OCI-LY7 (cell line): Measurements from ENCODE around the gene RETREG1. TPM values are rescaled to one million over a fixed set of nuclear protein-coding genes. Genes with fewer than 3 reads are reported as not detected.

ENCODE experiments used
- BruUV-seq: library from RNA; stranded (reverse); fragments of 400-500 nt; replicated peaks from 2 replicates; lab custom pipeline; 2021; lab: Mats Ljungman, UMichigan
- CTCF ChIA-PET: fragments of 300-600 bp; sonication (Branson Sonifier 250); formaldehyde crosslinking; loops from one replicate; lab custom pipeline; 2022; ENCODE audit warnings: antibody characterized with exemption; ENCODE audit not compliant: unreplicated experiment; lab: Charles Lee
- POLR2A ChIA-PET: fragments of 300-600 bp; sonication (Branson Sonifier 250); formaldehyde crosslinking; loops from one replicate; lab custom pipeline; 2022; ENCODE audit warnings: antibody characterized with exemption; lab: Charles Lee
- DNase-seq: peaks from one replicate; pipeline ENCODE4 v3.0.0-alpha.2; 2015; ENCODE audit warnings: low spot score
- H2AFZ ChIP-seq: fragments of 200-600 bp; sonication (generic), shearing (Covaris generic); 2 replicates; pipeline ENCODE4 v1.6.1; 2014; ENCODE audit warnings: mild to moderate bottlenecking, antibody characterized with exemption, low read length, moderate library complexity
- H3K27ac ChIP-seq: fragments of 200-600 bp; sonication (generic); 2 replicates; pipeline ENCODE4 v1.5.1; 2014; ENCODE audit warnings: mixed run types, low read depth, mild to moderate bottlenecking, moderate library complexity, low read length, inconsistent platforms; ENCODE audit not compliant: poor library complexity, severe bottlenecking
- H3K36me3 ChIP-seq: fragments of 200-600 bp; sonication (generic); 2 replicates; pipeline ENCODE4 v1.6.1; 2014; ENCODE audit warnings: mild to moderate bottlenecking, antibody characterized with exemption, low read length, moderate library complexity, mixed read lengths; ENCODE audit not compliant: insufficient read depth
- H3K4me1 ChIP-seq: fragments of 200-600 bp; sonication (generic); 2 replicates; pipeline ENCODE4 v1.5.1; 2014; ENCODE audit warnings: mild to moderate bottlenecking, low read length; ENCODE audit not compliant: insufficient read depth, poor library complexity, severe bottlenecking
- H3K4me2 ChIP-seq: fragments of 200-600 bp; sonication (generic); 2 replicates; pipeline ENCODE4 v1.6.1; 2014; ENCODE audit warnings: mild to moderate bottlenecking, low read length
- H3K4me3 ChIP-seq: fragments of 200-600 bp; sonication (generic); 2 replicates; pipeline ENCODE4 v1.5.1; 2014; ENCODE audit warnings: mild to moderate bottlenecking, low read depth, low read length; ENCODE audit not compliant: poor library complexity, severe bottlenecking
- H3K79me2 ChIP-seq: fragments of 200-600 bp; sonication (generic); 2 replicates; pipeline ENCODE4 v1.6.1; 2016; ENCODE audit warnings: low read depth, mild to moderate bottlenecking, low read length, moderate library complexity, mixed read lengths; ENCODE audit not compliant: insufficient read depth
- H3K9me2 ChIP-seq: fragments of 200-600 bp; sonication (generic); 2 replicates; pipeline ENCODE4 v1.6.1; 2016; ENCODE audit warnings: mild to moderate bottlenecking, low read length, mixed read lengths; ENCODE audit not compliant: insufficient read depth
- H3K9me3 ChIP-seq: fragments of 200-600 bp; sonication (generic); 2 replicates; pipeline ENCODE4 v1.6.1; 2014; ENCODE audit warnings: mild to moderate bottlenecking, mixed run types, low read length, mixed read lengths
- H4K20me1 ChIP-seq: fragments of 200-600 bp; sonication (generic); 2 replicates; pipeline ENCODE4 v1.6.1; 2014; ENCODE audit warnings: mild to moderate bottlenecking, antibody characterized with exemption, low read length, moderate library complexity, mixed read lengths; ENCODE audit not compliant: insufficient read depth
- EZH2phosphoT487 ChIP-seq: fragments of 200-600 bp; sonication (generic); IDR thresholded peaks from 2 replicates; pipeline ENCODE4 v1.6.1; 2018; ENCODE audit warnings: low read depth, borderline replicate concordance, mild to moderate bottlenecking, mixed run types, antibody characterized with exemption, low read length, moderate library complexity, mixed read lengths
- intact Hi-C: fragments of 100-400 bp; cut with micrococcal nuclease; formaldehyde crosslinking; loops from one replicate; pipeline ENCODE4 v1.10.0; 2022; ENCODE audit not compliant: unreplicated experiment
- total RNA-seq, 2 experiments: library from RNA; depleted of rRNA in 1 of 2; stranded (reverse); fragments of >200 nt in 1 of 2; shearing (Covaris generic) in 1 of 2; gene quantifications; 2 replicates each; pipeline ENCODE4 v1.2.3, GENCODE V29; 2014 to 2022
- TF ChIP-seq, protein P1 (sequence below): fragments of 200-600 bp; sonication (generic); conservative IDR thresholded peaks from 2 replicates; pipeline ENCODE4 v1.5.1; 2014; ENCODE audit warnings: mild to moderate bottlenecking, antibody characterized with exemption, low read length, moderate library complexity, mixed read lengths

RETREG1 gene
- total RNA-seq, 2 experiments from 2014 or later, result 2.4 to 2.6 TPM

DNA sequence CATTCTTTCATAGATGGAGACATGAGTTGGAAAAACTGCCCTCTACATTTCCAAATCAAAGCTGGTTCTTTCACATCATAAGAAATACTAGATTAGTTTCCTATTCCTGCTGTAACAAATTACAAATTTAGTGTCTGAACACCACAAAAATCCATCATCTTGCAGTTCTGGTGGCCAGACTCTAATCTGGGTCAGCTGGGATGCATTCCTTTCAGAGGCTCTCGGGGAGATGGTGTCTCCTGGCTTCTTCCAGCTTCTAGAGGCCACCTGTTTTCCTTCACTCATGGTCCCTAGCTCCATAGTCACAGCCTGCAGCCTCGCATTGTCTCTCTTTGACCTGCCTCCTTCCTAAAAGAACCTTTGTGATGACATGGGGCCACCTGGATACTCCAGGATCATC, 65.2 kb downstream of the RETREG1 start:
- H3K9me2 ChIP-seq, result no peaks in the 10 kb centered on the region

DNA sequence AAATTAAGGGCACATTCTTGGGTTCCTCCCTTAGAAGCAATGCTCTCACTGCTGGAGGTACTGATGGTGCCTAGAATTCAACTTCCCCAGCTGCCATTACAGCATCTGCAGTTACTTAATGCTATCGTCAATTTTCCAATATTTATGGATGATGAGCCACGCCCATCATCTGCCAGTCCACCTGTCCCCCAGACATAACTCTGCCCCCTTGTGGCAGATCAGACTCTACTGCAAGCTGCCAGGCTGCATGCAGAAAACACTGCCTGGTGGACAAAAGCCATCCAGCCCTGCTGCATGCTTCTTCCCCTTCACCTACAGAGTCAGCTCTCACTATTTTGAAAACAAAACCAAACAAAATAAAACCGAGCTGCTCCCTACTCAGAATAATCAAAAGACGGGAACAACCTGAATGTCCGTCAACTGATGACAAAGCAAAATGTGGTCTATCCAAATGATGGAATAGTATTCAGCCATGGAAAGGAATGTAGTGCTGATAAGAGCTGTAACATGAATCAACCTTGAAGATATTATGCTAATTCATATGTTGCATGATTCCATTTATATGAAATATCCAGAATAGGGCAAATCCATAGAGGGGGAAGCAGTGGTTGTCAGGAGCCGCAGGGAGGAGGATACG, 66.4 kb downstream of the RETREG1 start:
- H3K79me2 ChIP-seq, result no peaks in the 10 kb centered on the region
- peak overlapping the region; percentile 27; the same call in 1 of the 2 replicates for H3K4me2 ChIP-seq
- H3K4me1 ChIP-seq, result peaks cover 12% of the 10 kb centered on the region
- CTCF ChIA-PET, result no interaction called here
- H2AFZ ChIP-seq, result no peak overlapping the region
- H4K20me1 ChIP-seq, result no peaks in the 10 kb centered on the region
- H3K27ac ChIP-seq, result no peak overlapping the region
- H3K9me2 ChIP-seq, result no peaks in the 10 kb centered on the region
- H3K36me3 ChIP-seq, result no peaks in the 10 kb centered on the region
- H3K4me3 ChIP-seq, result no peak overlapping the region
- peak; percentile 70 for DNase-seq
- TF ChIP-seq, protein P1, sequence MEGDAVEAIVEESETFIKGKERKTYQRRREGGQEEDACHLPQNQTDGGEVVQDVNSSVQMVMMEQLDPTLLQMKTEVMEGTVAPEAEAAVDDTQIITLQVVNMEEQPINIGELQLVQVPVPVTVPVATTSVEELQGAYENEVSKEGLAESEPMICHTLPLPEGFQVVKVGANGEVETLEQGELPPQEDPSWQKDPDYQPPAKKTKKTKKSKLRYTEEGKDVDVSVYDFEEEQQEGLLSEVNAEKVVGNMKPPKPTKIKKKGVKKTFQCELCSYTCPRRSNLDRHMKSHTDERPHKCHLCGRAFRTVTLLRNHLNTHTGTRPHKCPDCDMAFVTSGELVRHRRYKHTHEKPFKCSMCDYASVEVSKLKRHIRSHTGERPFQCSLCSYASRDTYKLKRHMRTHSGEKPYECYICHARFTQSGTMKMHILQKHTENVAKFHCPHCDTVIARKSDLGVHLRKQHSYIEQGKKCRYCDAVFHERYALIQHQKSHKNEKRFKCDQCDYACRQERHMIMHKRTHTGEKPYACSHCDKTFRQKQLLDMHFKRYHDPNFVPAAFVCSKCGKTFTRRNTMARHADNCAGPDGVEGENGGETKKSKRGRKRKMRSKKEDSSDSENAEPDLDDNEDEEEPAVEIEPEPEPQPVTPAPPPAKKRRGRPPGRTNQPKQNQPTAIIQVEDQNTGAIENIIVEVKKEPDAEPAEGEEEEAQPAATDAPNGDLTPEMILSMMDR, result peak; percentile 89
- no peak for TF ChIP-seq EZH2phosphoT487
- intact Hi-C loops, result loop anchor here (2.0 to 5.0 kb wide), 2 partner anchors 86 to 388 kb away; partner anchors contain the start of gene ZNF622
- BruUV-seq, result no TSS peak
- POLR2A ChIA-PET, result interaction anchor here (0.7 kb wide), 1 partner anchor 20 kb away, joined by 3 read pairs; no protein-coding TSS in a partner anchor
- no peaks in the 10 kb centered on the region for H3K9me3 ChIP-seq

More for the DNA sequence above, 65.2 kb downstream of the RETREG1 start:
- CTCF ChIA-PET, result no interaction called here
- Histone ChIP-seq H2AFZ (no peak overlapping the region), H3K9me3 (no peaks in the 10 kb centered on the region), H3K36me3 (no peaks in the 10 kb centered on the region), H3K4me1 (peaks cover 18% of the 10 kb centered on the region), H3K4me2 (no peak overlapping the region), H4K20me1 (no peaks in the 10 kb centered on the region), H3K79me2 (no peaks in the 10 kb centered on the region), H3K27ac (no peak overlapping the region), H3K4me3 (no peak overlapping the region)
- DNase-seq, result no peak
- TF ChIP-seq, protein P1, result no peak
- TF ChIP-seq EZH2phosphoT487, result no peak
- no TSS peak for BruUV-seq
- POLR2A ChIA-PET, result interaction anchor here (0.6 to 0.7 kb wide), 2 partner anchors 34 to 94 kb away, joined by 3 read pairs; no protein-coding TSS in a partner anchor
- intact Hi-C loops, result loop anchor here (2.0 to 5.0 kb wide), 3 partner anchors 63 to 389 kb away; partner anchors contain the start of gene ZNF622
